Measurements from ENCODE around the gene MAMDC4.

- TF ChIP-seq POLR2A (IDR thresholded peaks at IDR 0.05) (no peak), EP300 (IDR thresholded peaks at IDR 0.05) (no peak)
- TF ChIP-seq, protein P1, sequence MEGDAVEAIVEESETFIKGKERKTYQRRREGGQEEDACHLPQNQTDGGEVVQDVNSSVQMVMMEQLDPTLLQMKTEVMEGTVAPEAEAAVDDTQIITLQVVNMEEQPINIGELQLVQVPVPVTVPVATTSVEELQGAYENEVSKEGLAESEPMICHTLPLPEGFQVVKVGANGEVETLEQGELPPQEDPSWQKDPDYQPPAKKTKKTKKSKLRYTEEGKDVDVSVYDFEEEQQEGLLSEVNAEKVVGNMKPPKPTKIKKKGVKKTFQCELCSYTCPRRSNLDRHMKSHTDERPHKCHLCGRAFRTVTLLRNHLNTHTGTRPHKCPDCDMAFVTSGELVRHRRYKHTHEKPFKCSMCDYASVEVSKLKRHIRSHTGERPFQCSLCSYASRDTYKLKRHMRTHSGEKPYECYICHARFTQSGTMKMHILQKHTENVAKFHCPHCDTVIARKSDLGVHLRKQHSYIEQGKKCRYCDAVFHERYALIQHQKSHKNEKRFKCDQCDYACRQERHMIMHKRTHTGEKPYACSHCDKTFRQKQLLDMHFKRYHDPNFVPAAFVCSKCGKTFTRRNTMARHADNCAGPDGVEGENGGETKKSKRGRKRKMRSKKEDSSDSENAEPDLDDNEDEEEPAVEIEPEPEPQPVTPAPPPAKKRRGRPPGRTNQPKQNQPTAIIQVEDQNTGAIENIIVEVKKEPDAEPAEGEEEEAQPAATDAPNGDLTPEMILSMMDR (IDR thresholded peaks at IDR 0.05) = no peak
Measured at GRCh38 chr9:136837146-136837855, 14.8 kb upstream of the MAMDC4 start.

All from sigmoid colon (tissue), 4 donors.